HG03558 (cell line): ENCODE results near the gene MARK4.
"Not testable (repeated sequence)": the region's sequence is repeated elsewhere in the genome, so short reads cannot be mapped to it uniquely, and the experiment has no call there.

Experiments
- ATAC-seq: cut with Tn5 transposase; IDR thresholded peaks from one replicate; pipeline ENCODE4 v1.9.1; 2021; ENCODE audit warnings: moderate number of reproducible peaks; ENCODE audit not compliant: unreplicated experiment; ENCODE audit errors: extremely low read depth

The MARK4 gene

DNA sequence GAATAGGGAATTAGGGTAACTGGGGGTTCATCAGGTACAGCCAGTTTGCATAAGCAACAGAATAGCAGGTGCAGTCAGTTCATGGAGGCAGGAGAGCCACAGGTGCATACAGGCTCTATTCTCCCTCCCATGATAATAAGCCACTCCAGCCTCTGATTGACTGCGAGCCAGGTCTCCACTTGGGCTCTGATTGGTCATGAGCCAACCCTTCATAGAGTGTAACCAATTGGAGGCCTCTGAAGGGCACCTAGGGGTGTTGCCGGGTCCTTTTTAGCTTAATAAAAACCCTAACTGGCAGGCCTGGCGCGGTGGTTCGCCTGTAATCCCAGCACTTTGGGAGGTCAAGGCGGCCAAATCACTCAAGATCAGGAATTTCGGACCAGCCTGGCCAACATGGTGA, 80.3 kb downstream of the MARK4 start:
- ATAC-seq: no peak

DNA sequence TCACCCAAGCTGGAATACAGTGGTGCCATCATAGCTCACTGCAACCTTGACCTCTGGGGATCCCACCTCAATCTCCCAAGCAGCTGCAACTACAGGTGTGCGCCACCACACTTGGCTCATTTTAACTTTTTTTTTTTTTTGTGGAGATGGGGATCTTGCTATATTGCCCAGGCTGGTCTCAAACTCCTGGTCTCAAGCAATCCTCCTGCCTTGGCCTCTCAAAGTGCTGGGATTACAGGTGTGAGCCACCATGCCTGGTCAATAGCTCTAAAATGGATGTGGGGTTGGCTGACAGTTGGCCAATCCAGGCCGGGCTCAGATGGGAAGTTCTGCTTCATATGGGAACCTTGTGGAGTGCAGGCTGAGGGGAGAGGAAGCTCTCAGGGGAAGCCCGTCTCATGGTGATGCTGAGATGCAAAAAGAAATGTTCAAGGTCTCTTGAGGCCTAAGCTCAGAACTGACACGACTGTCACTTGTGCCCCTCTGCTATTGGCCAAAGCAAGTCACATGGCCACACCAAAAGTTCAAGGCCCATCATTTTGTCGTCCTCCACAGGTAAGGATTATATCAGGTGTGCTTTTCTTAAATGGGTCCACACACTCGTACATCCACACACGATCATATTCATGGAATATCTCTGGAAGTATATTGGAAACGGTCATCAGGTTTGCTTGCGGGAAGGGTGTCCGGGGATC, 82.7 kb downstream of the MARK4 start:
- no peak for ATAC-seq

DNA sequence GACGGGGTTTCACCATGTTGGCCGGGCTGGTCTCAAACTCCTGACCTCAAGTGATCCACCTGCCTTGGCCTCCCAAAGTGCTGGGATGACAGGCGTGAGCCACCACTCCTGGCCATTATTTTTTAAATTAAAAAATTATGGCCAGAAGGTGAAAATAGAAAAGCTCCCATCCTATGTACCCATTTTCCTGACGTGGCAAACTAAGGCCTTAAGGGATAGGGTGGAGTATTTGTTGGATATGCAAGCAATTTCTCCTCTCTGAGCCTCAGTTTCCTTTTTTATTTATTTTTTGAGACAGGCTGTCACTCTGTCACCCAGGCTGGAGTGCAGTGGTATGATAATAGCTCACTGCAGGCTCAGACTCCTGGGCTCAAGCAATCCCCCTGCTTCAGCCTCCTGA, 83.8 kb downstream of the MARK4 start:
- ATAC-seq: not testable (repeated sequence)

DNA sequence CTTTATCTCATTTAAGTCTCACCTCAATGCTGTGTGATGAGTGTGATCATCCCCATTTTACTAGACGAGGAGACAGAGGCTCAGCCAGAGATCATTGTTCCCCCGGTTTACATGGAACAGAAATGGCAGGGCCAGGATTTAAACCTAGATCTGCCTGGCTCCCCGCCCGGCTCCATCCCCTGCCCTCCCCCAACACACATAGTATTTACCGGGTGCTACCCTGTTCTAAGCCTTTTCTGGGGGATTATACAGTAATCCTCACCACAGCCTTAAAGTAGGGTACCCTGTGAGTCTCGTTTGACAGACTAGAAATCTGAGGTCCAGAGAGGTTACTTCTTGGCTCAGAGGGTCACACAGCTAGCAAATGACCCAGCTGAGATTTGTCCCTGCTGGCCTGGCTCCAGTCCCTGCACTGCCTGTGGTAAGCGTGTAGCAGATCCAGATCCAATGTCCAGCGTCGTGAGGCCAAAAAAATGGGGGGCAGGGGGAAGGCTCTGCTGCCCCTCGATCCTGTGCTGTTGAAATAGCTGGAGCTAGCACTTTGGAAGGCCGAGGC, 85.7 kb downstream of the MARK4 start:
- no peak for ATAC-seq

DNA sequence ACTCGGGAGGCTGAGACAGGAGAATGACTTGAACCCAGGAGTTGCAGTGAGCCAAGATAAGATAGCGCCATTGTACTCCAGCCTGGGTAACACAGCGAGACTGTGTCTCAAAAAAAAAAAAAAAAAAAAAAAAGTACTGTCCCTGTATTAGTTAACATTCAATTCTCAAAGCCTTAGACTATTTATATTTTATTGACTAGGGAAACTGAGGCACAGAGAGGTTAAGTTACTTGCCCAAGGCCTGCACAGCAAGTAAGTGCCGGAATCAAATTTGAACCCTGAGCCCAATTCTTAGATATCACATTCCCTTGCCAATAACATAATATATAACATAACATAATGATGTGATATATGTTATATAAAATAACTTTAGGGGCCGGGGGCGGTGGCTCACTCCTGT, 88.6 kb downstream of the MARK4 start:
- no peak for ATAC-seq

DNA sequence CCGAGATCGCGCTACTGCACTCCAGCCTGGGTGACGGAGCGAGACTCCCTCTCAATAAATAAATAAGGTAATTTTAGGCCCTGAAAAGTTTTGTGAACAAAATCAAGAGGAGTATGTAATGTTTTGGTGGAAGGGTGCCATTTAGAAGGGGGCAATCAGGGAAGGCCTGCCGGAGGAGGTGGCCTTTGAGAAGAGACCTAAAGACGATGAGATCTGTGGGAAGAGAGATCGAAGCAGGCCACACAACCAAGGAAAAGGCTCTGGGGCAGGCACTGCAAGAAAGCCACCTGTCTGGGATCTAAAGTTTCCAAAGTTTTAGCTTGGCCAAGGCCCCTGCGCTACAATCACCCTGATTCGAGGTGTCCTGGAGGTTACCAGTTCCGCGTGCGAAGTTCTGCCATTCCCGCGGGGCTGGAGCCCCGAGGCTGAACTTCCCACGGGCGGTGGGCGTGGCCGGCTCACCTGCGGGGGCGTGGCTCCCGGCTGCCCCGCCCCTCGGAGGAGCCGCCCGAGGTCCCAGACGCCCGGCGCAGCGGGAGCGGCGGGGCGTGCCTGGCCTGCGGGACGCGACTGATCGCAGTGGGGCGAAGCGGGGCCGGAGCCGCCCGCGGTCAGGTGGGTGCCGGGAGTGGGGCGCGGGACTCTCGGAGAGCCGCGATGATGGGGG, 89.3 kb downstream of the MARK4 start, which contains the start of gene KLC3:
Gene KLC3, plus strand, starts transcription at position 519 of the 667 bp plus-strand sequence. CDS start 4,792 bp downstream, outside the sequence.
- ATAC-seq: no peak

DNA sequence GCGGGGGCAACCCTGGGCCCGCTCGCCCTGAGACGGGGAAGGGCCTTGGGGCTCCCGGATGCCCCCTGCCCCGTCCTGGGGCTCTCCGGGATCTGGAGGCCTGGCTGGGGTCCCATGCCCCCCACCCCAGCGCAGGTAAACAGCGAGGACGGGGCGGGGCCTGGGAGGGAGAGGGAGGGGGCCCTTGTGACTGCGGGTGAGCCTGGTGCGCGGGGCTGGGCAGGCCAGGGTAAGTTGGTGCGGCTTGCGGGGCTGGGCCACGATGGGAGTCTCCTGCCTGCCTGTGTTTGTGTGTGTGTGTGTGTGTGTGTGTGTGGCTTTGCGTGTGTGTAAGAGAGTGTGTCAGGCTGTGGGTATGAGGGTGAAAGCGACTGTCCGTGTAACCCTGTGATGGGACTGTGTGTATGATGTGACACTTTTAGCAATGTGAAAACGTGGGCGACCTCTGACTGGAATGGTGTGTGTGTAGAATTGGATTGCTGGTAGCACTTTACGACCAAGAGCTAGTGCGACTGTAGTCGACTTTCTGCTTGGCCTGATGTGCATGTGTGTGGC, 89.9 kb downstream of the MARK4 start:
- ATAC-seq: no peak

DNA sequence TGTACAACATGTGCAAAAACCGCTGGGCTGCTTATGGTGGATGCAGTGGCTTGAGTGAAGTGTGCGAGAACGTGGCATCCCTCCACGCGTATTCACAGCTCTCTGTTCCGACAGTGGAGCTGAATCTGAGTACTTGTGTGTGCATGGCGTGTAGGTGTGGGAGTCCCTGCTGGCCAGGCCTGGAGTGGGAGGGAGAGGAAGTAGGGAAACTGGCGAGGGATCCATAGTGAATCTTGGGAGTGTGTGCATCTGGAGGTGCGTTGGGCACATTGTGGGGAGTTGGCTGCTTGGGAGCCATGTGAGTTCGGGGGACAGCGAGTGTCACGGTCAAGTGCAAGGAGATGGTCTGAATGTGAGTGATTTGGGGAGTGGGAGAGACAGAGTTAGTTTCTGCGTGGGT, 91.8 kb downstream of the MARK4 start:
- no peak for ATAC-seq

DNA sequence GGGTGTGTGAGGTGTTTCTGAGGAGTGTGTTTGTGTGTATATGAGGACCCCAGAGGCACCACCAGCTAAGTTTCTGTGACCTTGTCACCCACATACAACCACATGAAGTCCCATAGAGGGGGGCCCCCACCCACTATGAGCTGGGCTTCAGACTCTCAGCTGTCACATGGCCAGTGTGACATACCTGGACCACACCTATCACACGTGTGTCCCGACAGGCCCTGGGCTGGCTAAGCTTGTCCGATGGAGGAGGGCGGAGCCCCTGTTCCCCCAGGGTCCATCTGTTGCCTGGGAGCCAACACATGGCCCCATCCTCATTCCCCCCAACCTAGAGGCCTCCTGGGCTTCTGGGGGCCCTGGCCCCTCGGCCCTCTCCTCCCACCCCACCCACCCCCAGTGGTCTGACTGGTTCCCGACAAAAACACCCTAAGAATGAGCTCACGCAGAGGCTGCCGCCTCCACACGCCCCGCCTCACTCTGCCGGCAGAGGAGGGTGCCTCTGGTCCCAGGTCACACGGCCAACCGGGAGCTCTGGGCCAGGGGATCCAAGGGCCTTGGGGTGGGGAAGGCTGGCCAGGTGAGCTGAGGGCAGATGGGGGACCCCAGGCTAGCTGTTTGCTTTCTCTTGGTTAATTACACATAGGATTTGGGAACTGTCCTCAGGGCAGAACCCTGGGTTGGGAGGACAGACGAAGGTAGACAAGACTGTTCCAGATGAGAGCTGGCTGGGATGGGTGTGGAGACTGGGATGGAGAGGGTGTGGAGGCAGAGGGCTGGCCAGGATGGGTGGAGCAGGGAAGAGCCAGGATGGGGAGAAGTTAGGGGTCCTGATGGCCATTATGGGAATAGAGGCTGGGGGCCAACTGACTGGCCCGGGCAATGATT, 93.8 kb downstream of the MARK4 start:
- no peak for ATAC-seq

DNA sequence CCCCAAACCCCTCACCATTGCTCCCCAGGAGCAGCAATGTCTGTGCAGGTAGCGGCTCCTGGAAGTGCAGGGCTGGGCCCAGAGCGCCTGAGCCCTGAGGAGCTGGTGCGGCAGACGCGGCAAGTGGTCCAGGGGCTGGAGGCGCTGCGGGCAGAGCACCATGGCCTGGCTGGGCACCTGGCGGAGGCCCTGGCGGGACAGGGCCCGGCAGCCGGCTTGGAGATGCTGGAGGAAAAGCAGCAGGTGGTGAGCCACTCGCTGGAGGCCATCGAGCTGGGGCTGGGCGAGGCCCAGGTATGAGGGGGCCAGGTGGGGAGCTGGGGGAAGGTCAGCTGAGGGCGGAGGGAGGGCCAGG, 94.4 kb downstream of the MARK4 start:
- ATAC-seq: no peak

DNA sequence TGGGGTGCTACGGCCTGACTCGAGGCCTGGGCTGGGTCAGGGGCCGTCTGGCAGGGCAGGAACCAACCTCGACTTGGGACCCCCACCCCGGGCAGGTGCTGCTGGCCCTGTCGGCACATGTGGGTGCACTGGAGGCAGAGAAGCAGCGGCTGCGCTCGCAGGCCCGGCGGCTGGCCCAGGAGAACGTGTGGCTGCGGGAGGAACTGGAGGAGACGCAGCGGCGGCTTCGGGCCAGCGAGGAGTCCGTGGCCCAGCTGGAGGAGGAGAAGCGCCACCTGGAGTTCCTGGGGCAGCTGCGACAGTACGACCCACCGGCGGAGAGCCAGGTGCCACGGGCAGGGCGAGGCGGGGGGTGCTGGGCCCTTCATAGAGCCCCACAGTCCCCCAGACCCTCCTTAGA, 95.4 kb downstream of the MARK4 start:
- no peak for ATAC-seq

DNA sequence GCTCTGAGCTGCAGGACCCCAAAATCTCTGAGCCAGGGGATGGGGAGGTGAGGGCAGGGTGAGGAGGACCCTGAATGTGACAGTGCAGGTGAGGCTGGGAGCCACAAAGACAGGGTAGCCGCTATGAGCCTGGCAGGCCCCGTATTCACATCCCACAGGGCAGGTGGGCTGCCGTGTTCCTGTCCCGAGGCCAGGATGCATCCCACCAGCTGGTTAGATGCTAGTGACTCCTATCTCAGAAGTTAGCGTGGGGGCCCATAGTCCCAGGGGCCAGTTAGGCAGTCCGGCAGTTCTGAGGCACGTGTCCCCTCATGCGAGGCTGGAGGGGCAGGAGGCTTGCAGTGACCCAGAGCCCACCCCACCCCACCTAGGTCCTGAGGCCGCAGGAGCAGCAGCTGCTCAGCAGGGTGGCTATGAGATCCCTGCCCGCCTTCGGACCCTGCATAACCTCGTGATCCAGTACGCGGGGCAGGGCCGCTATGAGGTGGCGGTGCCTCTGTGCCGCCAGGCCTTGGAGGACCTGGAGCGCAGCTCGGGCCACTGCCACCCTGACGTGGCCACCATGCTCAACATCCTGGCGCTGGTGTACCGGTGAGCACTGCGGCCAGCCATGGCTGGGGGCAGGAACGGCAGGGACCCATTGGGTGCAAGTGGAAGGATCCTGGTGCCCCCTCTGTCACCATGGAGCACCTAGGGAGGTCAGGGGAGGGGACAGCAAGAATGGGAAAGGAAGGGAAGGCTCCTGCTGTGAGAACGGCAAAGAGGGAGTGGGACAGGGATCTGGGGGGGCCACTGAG, 96.7 kb downstream of the MARK4 start:
- no peak for ATAC-seq

DNA sequence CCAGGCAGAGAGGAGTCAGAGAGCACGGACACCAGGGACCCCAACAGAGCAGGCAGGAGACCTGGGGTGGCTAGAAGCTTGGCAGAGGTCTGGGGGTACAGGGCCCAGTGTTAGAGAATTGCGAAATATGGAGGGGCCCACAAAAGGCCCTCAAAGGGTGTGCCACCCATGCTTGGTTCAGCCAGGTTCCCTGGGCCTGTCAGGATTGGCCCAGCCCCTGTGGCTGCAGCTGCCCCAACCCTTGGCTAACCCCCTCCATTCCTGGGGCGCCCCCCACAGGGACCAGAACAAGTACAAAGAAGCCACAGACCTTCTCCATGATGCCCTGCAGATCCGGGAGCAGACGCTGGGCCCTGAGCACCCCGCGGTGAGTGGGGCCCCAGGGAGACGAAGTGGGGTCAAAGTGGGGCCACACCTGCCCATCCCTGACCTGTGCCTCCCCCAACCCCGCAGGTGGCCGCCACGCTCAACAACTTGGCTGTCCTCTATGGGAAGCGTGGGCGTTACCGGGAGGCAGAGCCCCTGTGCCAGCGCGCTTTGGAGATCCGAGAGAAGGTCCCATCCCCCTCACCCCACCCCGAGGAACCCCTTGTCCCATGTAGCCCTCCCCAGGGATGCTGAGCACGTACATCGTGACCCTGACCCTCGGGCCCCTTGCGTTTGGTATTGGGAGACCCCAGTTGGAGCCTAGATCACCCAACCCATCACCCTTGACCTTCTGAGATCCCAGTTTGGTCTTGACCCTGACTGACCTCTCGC, 97.5 kb downstream of the MARK4 start:
- ATAC-seq: no peak

DNA sequence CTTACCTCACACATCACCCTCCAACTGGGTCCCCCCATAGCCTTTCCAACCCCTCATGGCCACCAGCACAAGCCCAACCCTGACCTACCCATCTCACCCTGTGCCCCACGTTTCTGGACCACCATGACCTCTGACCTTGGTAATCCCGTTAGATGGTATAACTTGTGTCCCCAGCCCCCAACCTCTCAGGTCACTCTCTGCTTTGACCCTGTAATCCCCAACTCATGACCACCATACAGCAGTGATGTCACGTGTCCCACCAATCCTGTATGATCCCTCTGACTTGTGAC, 98.0 kb downstream of the MARK4 start:
- no peak for ATAC-seq

DNA sequence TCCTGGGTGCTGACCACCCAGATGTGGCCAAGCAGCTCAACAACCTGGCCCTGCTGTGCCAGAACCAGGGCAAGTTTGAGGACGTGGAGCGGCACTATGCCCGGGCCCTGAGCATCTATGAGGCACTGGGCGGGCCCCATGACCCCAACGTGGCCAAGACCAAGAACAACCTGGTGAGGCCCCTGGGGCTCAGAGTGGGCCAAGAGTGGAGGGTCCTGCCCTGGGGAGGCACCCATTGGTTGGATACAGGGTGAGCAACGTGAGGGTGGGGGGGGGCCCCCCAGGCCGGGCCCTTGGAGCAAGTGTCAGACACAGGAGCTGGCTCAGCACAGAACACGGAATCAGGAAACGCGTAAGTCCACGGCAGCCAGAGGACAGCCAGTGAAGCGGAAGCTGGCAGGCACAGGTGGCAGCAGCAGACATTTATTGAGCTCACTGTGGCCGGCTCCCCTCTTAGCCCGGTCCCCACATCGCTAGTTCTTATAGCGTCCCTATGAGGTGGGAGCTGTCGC, 98.4 kb downstream of the MARK4 start:
- no peak for ATAC-seq

DNA sequence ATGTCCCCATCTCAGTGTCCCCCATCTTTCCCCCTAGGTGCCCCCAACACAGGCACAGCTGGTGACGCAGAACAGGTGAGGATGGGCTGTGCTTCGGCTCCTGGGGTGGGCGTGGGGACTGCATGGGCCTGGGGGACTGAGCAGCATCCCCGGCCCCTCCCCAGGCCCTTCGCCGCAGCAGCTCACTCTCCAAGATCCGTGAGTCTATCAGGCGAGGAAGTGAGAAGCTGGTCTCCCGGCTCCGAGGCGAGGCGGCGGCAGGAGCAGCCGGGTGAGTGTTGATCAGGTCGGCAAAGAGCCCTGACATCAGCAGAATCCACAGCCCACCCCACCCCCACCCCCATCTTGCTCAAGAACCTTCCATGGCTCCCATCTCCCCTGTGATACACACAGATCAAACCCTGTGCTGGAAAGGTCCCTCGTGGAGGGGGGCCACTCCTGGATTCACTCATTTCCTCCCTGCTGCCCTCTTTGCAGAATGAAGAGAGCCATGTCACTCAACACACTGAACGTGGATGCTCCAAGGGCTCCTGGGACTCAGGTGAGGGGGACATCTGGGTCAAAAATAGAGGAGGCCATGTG, 99.5 kb downstream of the MARK4 start:
- ATAC-seq: no peak

DNA sequence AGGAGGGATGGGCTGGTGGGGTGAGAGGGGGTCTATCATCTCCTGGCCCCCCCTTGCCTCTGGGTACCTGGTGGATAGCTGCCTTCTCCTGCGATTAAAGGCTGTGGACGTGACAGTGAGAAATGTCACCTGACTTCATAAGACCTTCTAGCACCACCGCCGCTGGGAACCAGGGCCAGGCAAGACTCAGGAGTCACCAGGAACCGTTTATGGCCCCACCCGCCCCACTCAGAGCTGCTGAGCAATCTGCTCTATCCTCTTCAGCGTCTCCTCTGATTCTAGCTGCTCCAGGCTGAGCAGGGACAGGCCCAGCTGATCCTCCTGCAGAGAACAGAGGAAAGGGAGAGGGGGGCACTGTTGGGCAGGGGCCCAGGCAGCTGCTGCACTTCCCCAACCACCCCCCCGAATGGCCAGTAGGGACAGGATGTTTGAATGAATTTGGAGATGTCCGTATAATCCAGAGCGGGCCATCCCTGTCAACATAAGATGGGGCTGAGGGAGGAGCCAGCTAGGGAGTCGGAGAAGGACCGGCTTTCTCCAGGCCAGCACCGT, 100.4 kb downstream of the MARK4 start:
- no peak for ATAC-seq

DNA sequence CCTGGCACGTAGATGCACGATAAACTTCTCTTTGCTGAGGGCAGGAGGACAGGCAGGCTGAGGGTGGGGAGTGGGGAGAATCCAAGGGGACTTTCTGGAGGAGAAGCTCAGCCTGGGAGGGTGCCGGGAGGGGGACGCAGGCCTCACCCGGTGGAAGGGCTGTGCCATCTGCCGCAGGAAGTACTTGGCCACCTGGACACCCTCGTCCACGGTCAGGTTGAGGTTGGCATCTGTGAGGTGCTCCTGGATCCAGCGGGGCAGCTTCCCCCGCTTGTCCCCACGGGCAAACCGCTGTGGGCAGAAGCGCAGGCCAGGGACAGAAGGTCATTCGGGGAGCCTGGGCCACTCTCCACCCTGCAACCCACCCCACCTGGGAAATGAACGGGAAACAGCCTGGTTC, 101.0 kb downstream of the MARK4 start:
- ATAC-seq: no peak
